PC-9 (cell line): Measurements from ENCODE around the gene TMEM219. TPM values are rescaled to one million over a fixed set of nuclear protein-coding genes. Genes with fewer than 3 reads are reported as not detected.

Experiments used
- BruUV-seq: library from RNA; stranded (reverse); fragments of 400-500 nt; replicated peaks from 2 replicates; lab custom pipeline; 2021; lab: Mats Ljungman, UMichigan
- CTCF ChIA-PET: fragments of 300-600 bp; sonication (Branson Sonifier 250); formaldehyde crosslinking; loops from one replicate; lab custom pipeline; 2022; ENCODE audit warnings: antibody characterized with exemption; lab: Charles Lee
- POLR2A ChIA-PET: fragments of 300-600 bp; sonication (Branson Sonifier 250); formaldehyde crosslinking; loops from one replicate; lab custom pipeline; 2022; ENCODE audit warnings: antibody characterized with exemption; ENCODE audit not compliant: unreplicated experiment; lab: Charles Lee
- DNase-seq, 2 experiments: peaks; one replicate each; pipeline versions ENCODE4 v3.0.0 to v3.0.0-alpha.2; 2015 to 2022; ENCODE audit warnings: mixed read lengths in 1 of 2
- H2AFZ ChIP-seq: fragments of 200-600 bp; sonication (generic); 2 replicates; pipeline ENCODE4 v1.8.1; 2017; ENCODE audit warnings: antibody characterized with exemption
- H3F3A ChIP-seq: fragments of 200-600 bp; sonication (generic); 2 replicates; pipeline ENCODE4 v1.8.1; 2017; ENCODE audit warnings: antibody characterized with exemption, mild to moderate bottlenecking, low read depth; ENCODE audit not compliant: insufficient read depth
- H3K27ac ChIP-seq: fragments of 200-600 bp; sonication (generic); 2 replicates; pipeline ENCODE4 v1.6.1; 2016; ENCODE audit warnings: mixed run types
- H3K27me3 ChIP-seq: fragments of 200-600 bp; sonication (generic); 2 replicates; pipeline ENCODE4 v1.6.1; 2016; ENCODE audit warnings: low read depth, mixed run types; ENCODE audit not compliant: insufficient read depth
- H3K36me3 ChIP-seq: fragments of 200-600 bp; sonication (generic); 2 replicates; pipeline ENCODE4 v1.6.1; 2016; ENCODE audit warnings: low read depth, mixed run types
- H3K4me1 ChIP-seq: fragments of 200-600 bp; sonication (generic); replicated peaks from 2 replicates; pipeline ENCODE4 v1.6.1; 2016; ENCODE audit warnings: mixed run types; ENCODE audit not compliant: insufficient read depth
- H3K4me2 ChIP-seq: fragments of 200-600 bp; sonication (generic); 2 replicates; pipeline ENCODE4 v1.6.1; 2017; ENCODE audit warnings: mixed run types
- H3K4me3 ChIP-seq: fragments of 200-600 bp; sonication (generic); 2 replicates; pipeline ENCODE4 v1.6.1; 2016; ENCODE audit warnings: mixed run types
- H3K79me2 ChIP-seq: fragments of 200-600 bp; sonication (generic); 2 replicates; pipeline ENCODE4 v1.6.1; 2017; ENCODE audit warnings: low read depth, mixed run types
- H3K9me2 ChIP-seq: fragments of 200-600 bp; sonication (generic); 2 replicates; pipeline ENCODE4 v1.8.1; 2017; ENCODE audit warnings: mild to moderate bottlenecking; ENCODE audit not compliant: insufficient read depth
- H3K9me3 ChIP-seq: fragments of 200-600 bp; sonication (generic); 2 replicates; pipeline ENCODE4 v1.8.1; 2016; ENCODE audit warnings: low read depth; ENCODE audit not compliant: insufficient read depth
- H4K20me1 ChIP-seq: fragments of 200-600 bp; sonication (generic); 2 replicates; pipeline ENCODE4 v1.8.1; 2017; ENCODE audit not compliant: insufficient read depth
- CTCF ChIP-seq: fragments of 200-600 bp; sonication (generic); conservative IDR thresholded peaks from 2 replicates; pipeline ENCODE4 v1.6.1; 2017; ENCODE audit warnings: mixed run types, antibody characterized with exemption, mild to moderate bottlenecking, moderate library complexity
- EZH2 ChIP-seq: fragments of 200-600 bp; sonication (generic); IDR thresholded peaks from 2 replicates; pipeline ENCODE4 v1.8.0; 2017; ENCODE audit warnings: antibody characterized with exemption, low read depth
- intact Hi-C: fragments of 100-400 bp; cut with micrococcal nuclease; formaldehyde crosslinking; loops from one replicate; pipeline ENCODE4 v1.10.0; 2022; ENCODE audit not compliant: unreplicated experiment
- total RNA-seq: library from RNA; stranded (reverse); gene quantifications from 2 replicates; pipeline ENCODE4 v1.2.3, GENCODE V29; 2021

Gene TMEM219
- total RNA-seq, 1 experiment from 2014 or later: 141 TPM

GRCh38 chr16:29968205-29968604 is 6.3 kb downstream of the TMEM219 start:
- Histone ChIP-seq H3K36me3 (no peaks in the 10 kb centered on the region), H3K79me2 (no peaks in the 10 kb centered on the region), H3K27me3 (no peaks in the 10 kb centered on the region), H3K27ac (no peak overlapping the region), H3F3A (peaks cover 14% of the 10 kb centered on the region; the same call in 1 of the 2 replicates), H3K4me2 (no peak overlapping the region), H2AFZ (no peak overlapping the region), H3K9me2 (no peaks in the 10 kb centered on the region), H3K4me3 (no peak overlapping the region), H3K9me3 (no peaks in the 10 kb centered on the region), H4K20me1 (no peaks in the 10 kb centered on the region), H3K4me1 (no peaks in the 10 kb centered on the region)
- ChIA-PET CTCF (no interaction called here), POLR2A (no interaction called here)
- BruUV-seq: no TSS peak
- no peak for TF ChIP-seq CTCF
- no peak for TF ChIP-seq EZH2
- intact Hi-C loops: no loop called here
- DNase-seq: no peak

- H3K27ac ChIP-seq: no peak overlapping the region
- no peak overlapping the region for H2AFZ ChIP-seq
- no peaks in the 10 kb centered on the region for H3K36me3 ChIP-seq
- no peak overlapping the region for H3K4me3 ChIP-seq
- peaks cover 24% of the 10 kb centered on the region for H3K79me2 ChIP-seq
- POLR2A ChIA-PET: no interaction called here
- TF ChIP-seq EZH2 (no peak), CTCF (no peak)
- intact Hi-C loops: no loop called here
- DNase-seq: no peak
- H3K9me3 ChIP-seq: no peaks in the 10 kb centered on the region
- peaks cover 11% of the 10 kb centered on the region; the same call in 1 of the 2 replicates for H4K20me1 ChIP-seq
- H3K9me2 ChIP-seq: no peaks in the 10 kb centered on the region
- H3K4me1 ChIP-seq: peaks cover 16% of the 10 kb centered on the region
- CTCF ChIA-PET: no interaction called here
- BruUV-seq: no TSS peak
- H3F3A ChIP-seq: peaks cover 15% of the 10 kb centered on the region; the same call in 1 of the 2 replicates
- no peaks in the 10 kb centered on the region for H3K27me3 ChIP-seq
- H3K4me2 ChIP-seq: no peak overlapping the region
These were observed 9.4 kb downstream of the TMEM219 start for GRCh38 chr16:29971304-29971703.

GRCh38 chr16:29972500-29972899 is 10.6 kb downstream of the TMEM219 start:
- Histone ChIP-seq H3K4me2 (no peak overlapping the region), H3F3A (peaks cover 15% of the 10 kb centered on the region; the same call in 1 of the 2 replicates), H3K79me2 (peaks cover 36% of the 10 kb centered on the region), H3K4me3 (no peak overlapping the region), H3K9me2 (no peaks in the 10 kb centered on the region), H3K27me3 (no peaks in the 10 kb centered on the region), H3K9me3 (no peaks in the 10 kb centered on the region), H2AFZ (no peak overlapping the region), H3K4me1 (peaks cover 19% of the 10 kb centered on the region), H3K27ac (no peak overlapping the region), H4K20me1 (peaks cover 20% of the 10 kb centered on the region; the same call in 1 of the 2 replicates), H3K36me3 (no peaks in the 10 kb centered on the region)
- ChIA-PET POLR2A (interaction anchor here (0.6 to 0.7 kb wide), 2 partner anchors 316 to 398 kb away, joined by 4 to 9 read pairs; no protein-coding TSS in a partner anchor), CTCF (interaction anchor here (0.6 to 0.9 kb wide), 2 partner anchors 46 to 52 kb away, joined by 4 to 5 read pairs; partner anchors contain the start of gene KCTD13)
- no TSS peak for BruUV-seq
- DNase-seq: no peak
- intact Hi-C loops: no loop called here
- TF ChIP-seq EZH2 (no peak), CTCF (no peak)
